Neuron (in vitro differentiated cells): Measurements from ENCODE around the gene GPC6.

Source experiments
- H2AFZ ChIP-seq: one replicate; pipeline ENCODE4 v1.6.1; 2013; ENCODE audit warnings: low read depth, mild to moderate bottlenecking, inconsistent platforms, low read length, moderate library complexity
- H3K27me3 ChIP-seq: one replicate; pipeline ENCODE4 v1.6.1; 2013; ENCODE audit warnings: low read length; ENCODE audit not compliant: insufficient read depth
- H3K36me3 ChIP-seq: one replicate; pipeline ENCODE4 v1.6.1; 2013; ENCODE audit warnings: low read length; ENCODE audit not compliant: insufficient read depth
- H3K4me1 ChIP-seq: one replicate; pipeline ENCODE4 v1.6.1; 2013; ENCODE audit warnings: low read length; ENCODE audit not compliant: insufficient read depth
- H3K4me3 ChIP-seq: 2 replicates; pipeline ENCODE4 v1.5.1; 2013; ENCODE audit warnings: mild to moderate bottlenecking, low read length, moderate library complexity
- H3K9me3 ChIP-seq: one replicate; pipeline ENCODE4 v1.6.1; 2013; ENCODE audit warnings: low read length

GPC6 gene

DNA sequence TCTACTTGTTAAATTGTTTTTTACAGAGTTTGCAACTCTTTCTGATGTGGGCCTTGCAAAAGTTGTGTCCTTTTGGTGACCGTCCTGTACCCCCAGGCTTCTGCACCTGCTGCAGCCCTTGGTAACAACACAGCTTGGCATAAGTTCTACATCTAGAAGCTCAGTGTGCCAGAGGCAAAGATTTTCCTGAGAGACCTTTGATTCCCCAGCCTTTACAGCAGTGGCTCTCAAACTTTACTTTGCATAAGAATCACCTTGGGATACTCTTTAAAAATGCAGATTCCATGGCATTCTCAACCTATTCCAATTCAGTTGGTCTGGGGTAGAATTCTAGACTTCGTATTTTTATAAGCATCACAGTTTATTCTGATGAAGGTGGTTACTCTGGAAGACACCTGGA is 991.9 kb downstream of the GPC6 start:
- Histone ChIP-seq H2AFZ (no peak overlapping the region), H3K9me3 (no peaks in the 10 kb centered on the region), H3K4me3 (no peak overlapping the region), H3K36me3 (no peaks in the 10 kb centered on the region), H3K4me1 (peaks cover 37% of the 10 kb centered on the region), H3K27me3 (no peaks in the 10 kb centered on the region)

DNA sequence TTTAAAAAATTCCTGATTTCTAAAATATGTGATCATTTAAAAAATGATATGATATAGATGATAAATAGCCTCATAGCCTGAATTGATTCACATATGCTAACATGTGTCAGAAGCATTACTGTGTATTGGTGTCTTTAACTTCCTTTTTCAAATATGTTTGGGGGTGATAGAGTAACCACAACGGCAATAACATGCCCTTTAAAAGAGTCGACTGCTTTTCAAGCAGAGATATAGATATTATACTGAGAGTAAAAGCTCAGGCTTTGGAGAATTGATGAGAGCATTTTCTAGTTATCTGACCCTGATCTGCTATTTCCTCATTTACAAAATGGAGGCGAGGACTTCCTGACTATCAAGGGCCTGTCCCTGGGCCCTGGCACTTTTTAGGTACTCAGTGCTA is 992.3 kb downstream of the GPC6 start:
- H3K4me3 ChIP-seq = no peak overlapping the region
- H2AFZ ChIP-seq = no peak overlapping the region
- H3K27me3 ChIP-seq = no peaks in the 10 kb centered on the region

DNA sequence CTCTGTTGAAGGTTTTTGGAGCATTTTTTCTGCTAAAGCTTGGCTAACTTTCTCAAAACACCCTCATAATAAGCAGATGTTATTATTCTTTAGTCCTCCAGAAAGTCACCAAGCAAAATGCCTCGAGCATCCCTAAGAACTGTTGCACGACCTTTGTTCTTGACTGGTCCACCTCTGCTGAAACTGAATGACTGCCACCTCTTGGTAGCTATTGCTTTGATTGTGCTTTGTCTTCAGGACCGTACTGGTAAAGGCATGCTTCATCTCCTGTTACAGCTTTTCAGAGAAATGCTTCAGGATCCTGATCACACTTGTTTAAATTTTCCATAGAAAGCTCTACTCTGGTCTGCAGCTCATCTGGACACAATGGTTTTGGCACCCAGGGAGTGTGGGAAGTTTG is 998.1 kb downstream of the GPC6 start:
- Histone ChIP-seq H2AFZ (no peak overlapping the region), H3K4me3 (no peak overlapping the region), H3K27me3 (no peaks in the 10 kb centered on the region), H3K36me3 (no peaks in the 10 kb centered on the region), H3K4me1 (no peaks in the 10 kb centered on the region), H3K9me3 (no peaks in the 10 kb centered on the region)

More for the DNA sequence above, 992.3 kb downstream of the GPC6 start:
- H3K4me1 ChIP-seq = peaks cover 37% of the 10 kb centered on the region
- H3K9me3 ChIP-seq = no peaks in the 10 kb centered on the region
- no peaks in the 10 kb centered on the region for H3K36me3 ChIP-seq

DNA sequence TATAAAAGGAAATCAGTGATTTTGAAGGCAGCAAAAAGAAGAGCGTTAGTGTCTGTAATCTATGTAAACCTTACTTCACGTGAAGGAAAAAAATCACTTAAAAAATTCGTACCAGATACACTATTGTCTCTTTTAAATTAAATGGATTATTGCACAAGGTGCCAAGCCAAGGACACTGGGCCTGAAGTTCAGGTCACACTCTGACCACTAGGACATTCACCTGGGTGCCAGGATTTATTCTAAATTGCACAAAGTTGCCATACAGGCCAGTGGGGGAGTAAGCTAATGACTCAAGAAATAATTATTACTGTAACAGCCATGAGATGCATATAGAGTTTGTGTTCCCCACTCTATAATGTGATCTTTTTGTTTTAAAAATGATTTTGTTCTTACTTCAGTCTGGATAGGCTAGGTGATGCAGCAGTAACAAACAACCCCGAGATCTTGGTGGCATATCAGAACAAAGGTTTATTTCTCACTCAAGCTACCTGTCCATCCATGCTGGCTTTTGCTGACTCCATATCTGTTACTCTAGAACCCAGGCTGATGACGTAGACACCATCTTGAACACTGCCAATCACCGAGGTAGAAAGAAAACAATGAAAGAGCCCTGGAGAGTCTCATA is 1000.8 kb downstream of the GPC6 start:
- Histone ChIP-seq H3K27me3 (no peaks in the 10 kb centered on the region), H2AFZ (no peak overlapping the region), H3K9me3 (no peaks in the 10 kb centered on the region), H3K4me1 (no peaks in the 10 kb centered on the region), H3K36me3 (no peaks in the 10 kb centered on the region), H3K4me3 (no peak overlapping the region)

DNA sequence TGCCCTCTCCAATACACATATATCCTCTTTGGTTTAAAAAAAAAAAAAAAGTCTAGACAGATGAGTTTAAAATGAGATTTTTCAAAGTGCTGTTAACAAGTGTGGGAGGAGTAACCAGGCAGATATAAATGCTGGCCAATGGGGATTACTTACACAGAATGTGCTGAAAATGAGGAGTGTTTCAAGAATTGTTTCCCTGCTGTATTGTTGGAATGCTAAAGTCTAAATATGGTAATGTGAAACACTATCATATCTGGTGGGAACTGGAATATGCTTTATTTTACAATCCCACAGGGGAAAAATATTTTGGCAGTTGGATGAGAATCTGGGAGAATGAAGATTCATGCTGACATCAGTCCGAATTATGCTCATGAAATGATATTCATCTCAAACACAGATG is 1002.2 kb downstream of the GPC6 start:
- H3K27me3 ChIP-seq = no peaks in the 10 kb centered on the region

DNA sequence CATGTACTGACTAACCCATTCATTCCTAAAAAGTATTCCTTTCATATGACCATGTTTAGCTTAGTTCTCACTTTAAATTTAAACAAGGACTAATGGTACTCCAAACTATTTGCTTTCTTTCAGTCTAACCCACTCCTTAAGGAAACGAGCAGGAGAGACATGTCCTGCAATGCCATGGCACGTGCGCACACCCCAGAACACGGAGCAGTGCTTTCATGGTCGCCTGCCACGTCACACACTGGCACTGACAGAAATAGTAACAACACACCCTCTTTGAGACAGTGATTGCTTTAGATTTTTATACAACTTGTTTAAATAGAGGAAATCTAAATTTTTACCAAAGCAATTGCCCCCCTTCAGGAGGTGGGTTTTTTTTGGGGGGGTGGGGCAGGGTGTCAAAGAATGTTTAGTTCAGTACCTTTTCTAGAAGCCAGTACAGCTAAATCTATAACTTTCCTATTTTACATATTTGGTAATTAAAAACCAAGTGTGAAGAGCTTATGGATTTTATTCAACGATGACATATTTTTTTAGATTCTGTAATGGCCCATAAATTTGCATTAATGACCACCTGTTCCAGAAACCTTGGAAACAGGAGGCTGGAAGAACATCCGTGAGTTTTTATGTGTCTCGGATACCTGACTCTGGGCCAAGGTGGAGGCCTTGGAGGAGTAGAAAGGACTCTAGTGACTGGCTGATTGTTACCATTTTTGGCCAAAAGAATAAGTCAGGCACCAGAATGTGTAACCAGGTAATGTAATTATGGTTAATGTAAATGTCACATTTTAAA is 1005.7 kb downstream of the GPC6 start:
- Histone ChIP-seq H3K4me3 (no peak overlapping the region), H2AFZ (no peak overlapping the region), H3K27me3 (no peaks in the 10 kb centered on the region), H3K9me3 (no peaks in the 10 kb centered on the region), H3K36me3 (no peaks in the 10 kb centered on the region), H3K4me1 (no peaks in the 10 kb centered on the region)

More for the DNA sequence above, 1002.2 kb downstream of the GPC6 start:
- Histone ChIP-seq H3K4me1 (no peaks in the 10 kb centered on the region), H3K9me3 (no peaks in the 10 kb centered on the region), H3K4me3 (no peak overlapping the region), H3K36me3 (no peaks in the 10 kb centered on the region), H2AFZ (no peak overlapping the region)

DNA sequence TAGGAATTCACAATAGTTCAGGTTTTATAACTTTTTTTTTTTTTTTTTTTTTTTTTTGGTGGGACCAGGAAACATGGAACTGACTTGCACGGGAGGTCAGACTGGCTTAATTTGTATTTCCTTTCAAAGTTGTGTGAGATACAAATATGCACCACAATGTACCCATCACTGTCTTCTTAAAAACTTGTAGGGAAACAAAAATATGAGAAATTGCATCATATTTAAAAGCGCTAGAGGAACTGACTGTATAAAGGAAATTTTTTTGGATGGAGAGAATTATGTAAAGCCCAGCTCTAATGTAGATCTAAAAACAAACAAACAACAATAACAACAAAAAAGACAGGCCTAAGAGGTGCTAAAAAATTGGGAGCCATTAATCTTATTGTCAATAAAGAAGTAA is 1006.3 kb downstream of the GPC6 start:
- H3K27me3 ChIP-seq = no peaks in the 10 kb centered on the region
- no peak overlapping the region for H3K4me3 ChIP-seq
- H3K4me1 ChIP-seq = no peaks in the 10 kb centered on the region

DNA sequence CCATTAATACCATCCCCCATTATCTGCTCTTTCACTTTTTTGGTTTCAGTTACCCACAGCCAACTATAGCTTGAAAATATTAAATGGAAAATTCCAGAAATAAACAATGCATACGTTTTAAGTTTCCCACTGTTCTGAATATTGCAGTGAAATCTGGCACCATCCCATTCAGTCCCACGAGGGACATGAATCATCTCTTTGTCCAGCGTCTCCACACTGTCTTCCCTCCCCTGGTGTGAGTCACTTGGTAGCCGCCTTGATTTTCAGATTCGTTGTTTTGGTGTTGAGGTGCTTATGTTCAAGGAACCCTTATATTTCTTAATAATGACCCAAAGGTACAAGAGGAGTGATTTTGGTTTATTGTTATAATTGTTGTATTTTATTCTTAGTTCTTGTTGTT is 1006.8 kb downstream of the GPC6 start:
- H3K4me3 ChIP-seq = no peak overlapping the region
- no peaks in the 10 kb centered on the region for H3K4me1 ChIP-seq
- no peaks in the 10 kb centered on the region for H3K27me3 ChIP-seq
- H2AFZ ChIP-seq = no peak overlapping the region
- no peaks in the 10 kb centered on the region for H3K9me3 ChIP-seq
- H3K36me3 ChIP-seq = no peaks in the 10 kb centered on the region

More for the DNA sequence above, 1006.3 kb downstream of the GPC6 start:
- Histone ChIP-seq H3K9me3 (no peaks in the 10 kb centered on the region), H3K36me3 (no peaks in the 10 kb centered on the region), H2AFZ (no peak overlapping the region)

DNA sequence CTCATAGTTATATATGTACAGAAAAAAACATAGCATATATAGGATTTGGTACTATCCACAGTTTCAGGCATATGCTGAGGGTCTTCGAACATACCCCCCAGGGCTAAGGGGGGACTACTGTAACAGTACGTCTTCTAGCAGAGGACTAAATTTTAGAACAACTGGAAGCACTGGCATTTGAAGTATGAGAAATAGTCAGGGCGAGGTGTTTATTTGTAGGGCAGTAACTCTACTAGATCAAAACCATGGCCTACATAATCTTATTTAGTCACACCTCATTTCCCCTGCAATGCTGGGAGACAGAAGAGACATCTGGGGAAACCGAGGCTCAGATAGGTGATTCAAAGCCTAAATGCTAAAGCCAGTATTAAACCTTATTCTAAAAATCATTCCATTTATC is 1007.2 kb downstream of the GPC6 start:
- no peaks in the 10 kb centered on the region for H3K27me3 ChIP-seq
- H3K4me1 ChIP-seq = no peaks in the 10 kb centered on the region
- no peak overlapping the region for H2AFZ ChIP-seq
- no peaks in the 10 kb centered on the region for H3K9me3 ChIP-seq
- H3K4me3 ChIP-seq = no peak overlapping the region
- no peaks in the 10 kb centered on the region for H3K36me3 ChIP-seq

DNA sequence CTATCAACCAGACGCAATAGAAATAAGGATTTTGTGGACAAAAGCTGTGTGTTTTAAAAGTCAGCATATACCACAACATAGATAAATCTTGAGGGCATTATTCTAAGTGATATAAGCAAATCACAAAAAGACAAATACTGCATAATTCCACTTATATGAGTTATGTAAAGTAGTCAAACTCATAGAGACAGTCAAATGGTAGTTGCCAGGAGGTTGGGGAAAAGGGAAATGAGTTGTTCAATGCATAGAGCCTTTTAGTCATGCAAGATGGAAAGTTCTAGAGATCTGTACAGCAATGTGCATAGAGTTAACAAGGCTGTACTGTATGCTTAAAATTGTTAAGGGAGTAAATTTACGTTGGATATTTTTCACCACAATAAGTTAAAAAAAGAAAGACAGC is 1008.1 kb downstream of the GPC6 start:
- H3K27me3 ChIP-seq = no peaks in the 10 kb centered on the region
- H3K4me3 ChIP-seq = no peak overlapping the region
- no peaks in the 10 kb centered on the region for H3K9me3 ChIP-seq
- no peaks in the 10 kb centered on the region for H3K36me3 ChIP-seq
- no peak overlapping the region for H2AFZ ChIP-seq
- no peaks in the 10 kb centered on the region for H3K4me1 ChIP-seq

DNA sequence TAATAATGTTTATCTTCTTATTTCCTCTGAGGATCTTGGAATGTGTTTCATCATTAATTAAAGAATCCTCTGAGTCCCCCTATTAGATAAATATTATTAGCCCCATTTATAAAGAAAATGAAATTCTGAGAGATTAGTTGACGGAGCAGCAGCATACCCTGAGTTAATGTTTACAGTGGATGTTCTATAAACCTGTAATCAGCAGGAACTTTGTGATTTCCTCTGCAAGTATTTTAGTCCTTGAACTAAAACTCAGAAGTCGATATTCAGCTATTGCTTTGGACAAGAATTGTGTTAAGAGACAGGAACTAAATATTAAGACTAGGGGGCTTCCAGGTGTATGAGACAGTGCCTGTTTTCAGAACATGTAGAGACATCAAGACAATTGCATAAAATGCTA is 1009.5 kb downstream of the GPC6 start:
- Histone ChIP-seq H2AFZ (no peak overlapping the region), H3K9me3 (no peaks in the 10 kb centered on the region), H3K4me1 (no peaks in the 10 kb centered on the region)

DNA sequence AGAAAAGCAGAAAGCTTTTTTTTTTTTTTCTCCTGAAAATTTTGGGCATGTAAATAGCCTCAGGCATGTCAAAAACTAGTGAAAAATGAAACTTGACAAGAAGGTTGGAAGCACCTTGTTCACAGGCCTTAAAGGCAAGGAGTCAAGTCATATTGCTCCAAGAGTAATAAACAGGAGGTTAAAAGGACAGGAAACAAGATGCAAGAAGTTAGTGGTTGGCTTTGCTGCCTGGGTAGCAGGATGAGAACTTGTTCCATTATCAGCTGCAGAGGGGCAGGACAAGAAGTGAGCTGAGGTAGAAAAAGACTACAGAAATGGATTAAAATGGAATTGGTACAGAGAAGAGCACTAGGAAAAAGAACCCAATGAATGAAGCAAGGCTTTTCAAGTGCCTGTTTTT is 1010.3 kb downstream of the GPC6 start:
- Histone ChIP-seq H2AFZ (no peak overlapping the region), H3K4me3 (no peak overlapping the region)

More for the DNA sequence above, 1009.5 kb downstream of the GPC6 start:
- no peaks in the 10 kb centered on the region for H3K27me3 ChIP-seq
- H3K4me3 ChIP-seq = no peak overlapping the region
- H3K36me3 ChIP-seq = no peaks in the 10 kb centered on the region

DNA sequence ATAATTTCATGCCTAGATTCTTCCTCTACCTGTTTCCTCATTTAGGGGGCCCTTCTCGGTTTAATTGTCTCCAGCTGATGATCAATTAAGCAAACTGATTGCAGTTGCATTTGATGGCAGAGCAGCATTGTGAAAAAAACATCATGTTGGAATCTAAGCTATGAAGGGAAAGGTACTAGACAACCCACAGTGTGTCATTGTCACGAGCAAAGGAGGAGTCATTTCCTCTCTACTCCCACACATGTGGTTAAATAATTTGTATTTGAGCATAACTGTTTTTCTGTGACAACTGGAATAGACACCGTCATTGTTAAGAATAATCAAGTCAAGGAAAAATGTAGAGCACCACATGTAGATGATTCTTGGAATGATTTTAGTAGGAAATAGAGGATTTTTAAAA is 1012.5 kb downstream of the GPC6 start:
- Histone ChIP-seq H3K9me3 (no peaks in the 10 kb centered on the region), H3K4me1 (no peaks in the 10 kb centered on the region), H3K36me3 (no peaks in the 10 kb centered on the region), H3K4me3 (no peak overlapping the region), H2AFZ (no peak overlapping the region), H3K27me3 (no peaks in the 10 kb centered on the region)

More for the DNA sequence above, 1010.3 kb downstream of the GPC6 start:
- Histone ChIP-seq H3K27me3 (no peaks in the 10 kb centered on the region), H3K9me3 (no peaks in the 10 kb centered on the region), H3K36me3 (no peaks in the 10 kb centered on the region), H3K4me1 (no peaks in the 10 kb centered on the region)
